K562 (cell line): ENCODE data around the gene CGGBP1. TPM values are rescaled to one million over a fixed set of nuclear protein-coding genes. Genes with fewer than 3 reads are reported as not detected.
A peak's percentile ranks its signal among the peaks of the same experiment; 100 is the strongest.

Source experiments
- BRF1 ChIP-seq: IDR thresholded peaks from 3 replicates; pipeline ENCODE4 v1.6.1; 2011; ENCODE audit warnings: borderline replicate concordance, mild to moderate bottlenecking; ENCODE audit not compliant: insufficient read length; ENCODE audit errors: extremely low read depth
- CCAR2 ChIP-seq: fragments of 200-400 bp; formaldehyde crosslinking; IDR thresholded peaks from 2 replicates; pipeline ENCODE4 v1.6.1; 2017; ENCODE audit warnings: mild to moderate bottlenecking, low read depth, low read length
- CREB5 ChIP-seq: fragments of 250-450 bp; sonication (Bioruptor Pico); IDR thresholded peaks from 2 replicates; pipeline ENCODE4 v1.5.0; 2020; ENCODE audit warnings: mild to moderate bottlenecking
- DLX4 ChIP-seq: fragments of 250-450 bp; sonication (Bioruptor Pico); IDR thresholded peaks from 2 replicates; pipeline ENCODE4 v1.6.1; 2021; ENCODE audit warnings: mild to moderate bottlenecking
- DNMT1 ChIP-seq: fragments of 450-650 bp; IDR thresholded peaks from 2 replicates; pipeline ENCODE4 v1.6.1; 2016; ENCODE audit warnings: antibody characterized with exemption, mild to moderate bottlenecking
- EHMT2 ChIP-seq: fragments of 450-650 bp; IDR thresholded peaks from 2 replicates; pipeline ENCODE4 v1.6.1; 2018; ENCODE audit warnings: antibody characterized with exemption
- FOSL1 ChIP-seq: fragments of 200-800 bp; sonication (Bioruptor generic); conservative IDR thresholded peaks from 2 replicates; pipeline ENCODE4 v1.6.1; 2016; ENCODE audit warnings: missing genetic modification characterization, missing compliant biosample characterization
- GABPB2 ChIP-seq: fragments of 250-450 bp; sonication (Bioruptor Pico); conservative IDR thresholded peaks from 2 replicates; pipeline ENCODE4 v1.5.1; 2021; ENCODE audit warnings: mild to moderate bottlenecking
- HDAC3 ChIP-seq: fragments of 450-650 bp; IDR thresholded peaks from 2 replicates; pipeline ENCODE4 v1.6.1; 2018; ENCODE audit warnings: borderline replicate concordance, mild to moderate bottlenecking, moderate library complexity; ENCODE audit not compliant: partially characterized antibody
- HMGN3 ChIP-seq: IDR thresholded peaks from 2 replicates; pipeline ENCODE4 v1.6.1; 2011; ENCODE audit warnings: borderline replicate concordance, low read depth, mild to moderate bottlenecking, mixed read lengths, low read length; ENCODE audit not compliant: insufficient read length; ENCODE audit errors: extremely low read depth
- KAT2B ChIP-seq: IDR thresholded peaks from one replicate; pipeline ENCODE4 v1.6.1; 2012; ENCODE audit warnings: low read depth, mild to moderate bottlenecking, control low read depth, inconsistent platforms, low read length, moderate library complexity
- KAT8 ChIP-seq: fragments of 450-650 bp; IDR thresholded peaks from 2 replicates; pipeline ENCODE4 v1.6.1; 2016; ENCODE audit warnings: low read depth, mild to moderate bottlenecking
- MBD2 ChIP-seq: sonication (generic); IDR thresholded peaks from 2 replicates; pipeline ENCODE4 v1.6.1; 2016; ENCODE audit warnings: low read depth, borderline replicate concordance
- MIER1 ChIP-seq: fragments of 450-650 bp; IDR thresholded peaks from 2 replicates; pipeline ENCODE4 v1.6.1; 2016; ENCODE audit warnings: antibody characterized with exemption, mild to moderate bottlenecking, low read depth
- PHB2 ChIP-seq: fragments of 450-650 bp; IDR thresholded peaks from 2 replicates; pipeline ENCODE4 v1.6.1; 2017; ENCODE audit warnings: low read depth
- POLR3G ChIP-seq: IDR thresholded peaks from 2 replicates; pipeline ENCODE4 v1.6.1; 2011; ENCODE audit not compliant: insufficient read length, insufficient replicate concordance; ENCODE audit errors: extremely low read depth
- SIX5 ChIP-seq, 2 experiments: IDR thresholded peaks; 2 replicates each; pipeline ENCODE4 v1.6.1; 2011; ENCODE audit warnings: low read length in 2 of 2, borderline replicate concordance in 1 of 2, low read depth in 1 of 2, mild to moderate bottlenecking in 1 of 2, moderate library complexity in 1 of 2; ENCODE audit not compliant: insufficient read depth in 1 of 2
- SMARCA4 ChIP-seq: fragments of 450-650 bp; IDR thresholded peaks from 2 replicates; pipeline ENCODE4 v1.6.1; 2016
- TARDBP ChIP-seq: fragments of 450-650 bp; IDR thresholded peaks from 2 replicates; pipeline ENCODE4 v1.6.1; 2016
- TRIM24 ChIP-seq, 2 experiments: fragments of 450-650 bp; IDR thresholded peaks; 2 replicates each; pipeline ENCODE4 v1.6.1; 2016
- ZNF165 ChIP-seq: fragments of 250-450 bp; sonication (Bioruptor Pico); IDR thresholded peaks from 2 replicates; pipeline ENCODE4 v1.4.0; 2020; ENCODE audit warnings: borderline replicate concordance
- ZNF449 ChIP-seq: fragments of 250-450 bp; sonication (Bioruptor Pico); IDR thresholded peaks from 2 replicates; pipeline ENCODE4 v1.8.0; 2022; ENCODE audit warnings: moderate library complexity, mild to moderate bottlenecking, inconsistent platforms
- polyA plus RNA-seq, 8 experiments: library from polyadenylated mRNA; depleted of rRNA in 4 of 8; stranded (reverse) in 5 of 8; unstranded in 3 of 8; fragments of >200 nt; fragmentation: Nextera tagmentation in 2 of 8; fragmentation: Illumina TruSeq in 1 of 8; extraction: Ambion mirVana in 2 of 8; extraction: Trizol in 1 of 8; gene quantifications; 2 replicates each; pipeline versions ENCODE4 v1.2.1 to v1.2.3, GENCODE V29; 2011 to 2014; ENCODE audit warnings: inconsistent platforms in 1 of 8, missing spikeins in 1 of 8
- total RNA-seq, 7 experiments: library from RNA; depleted of rRNA in 6 of 7; stranded (reverse); fragments of >200 nt in 6 of 7; fragmentation: Illumina TruSeq in 2 of 7; extraction: Trizol in 2 of 7; gene quantifications; 2 replicates each; pipeline versions ENCODE4 v1.2.1 to v1.2.3, GENCODE V29; 2011 to 2021; ENCODE audit warnings: low replicate concordance in 1 of 7
- TF ChIP-seq, protein P1 (sequence below): fragments of 450-650 bp; IDR thresholded peaks from 2 replicates; pipeline ENCODE4 v1.7.0; 2016; ENCODE audit warnings: borderline replicate concordance
- TF ChIP-seq, protein P2 (sequence below): sonication (generic); formaldehyde crosslinking; IDR thresholded peaks from 2 replicates; pipeline ENCODE4 v1.5.0; 2020; ENCODE audit warnings: missing genetic modification reagents

The CGGBP1 gene
- total and polyA plus RNA-seq, 9 of the 15 experiments (the other 6 are each of a cell fraction or from before 2014, with no cell fraction given): 14.4 to 47.8 (median 37.8) TPM

- TF ChIP-seq, protein P1, sequence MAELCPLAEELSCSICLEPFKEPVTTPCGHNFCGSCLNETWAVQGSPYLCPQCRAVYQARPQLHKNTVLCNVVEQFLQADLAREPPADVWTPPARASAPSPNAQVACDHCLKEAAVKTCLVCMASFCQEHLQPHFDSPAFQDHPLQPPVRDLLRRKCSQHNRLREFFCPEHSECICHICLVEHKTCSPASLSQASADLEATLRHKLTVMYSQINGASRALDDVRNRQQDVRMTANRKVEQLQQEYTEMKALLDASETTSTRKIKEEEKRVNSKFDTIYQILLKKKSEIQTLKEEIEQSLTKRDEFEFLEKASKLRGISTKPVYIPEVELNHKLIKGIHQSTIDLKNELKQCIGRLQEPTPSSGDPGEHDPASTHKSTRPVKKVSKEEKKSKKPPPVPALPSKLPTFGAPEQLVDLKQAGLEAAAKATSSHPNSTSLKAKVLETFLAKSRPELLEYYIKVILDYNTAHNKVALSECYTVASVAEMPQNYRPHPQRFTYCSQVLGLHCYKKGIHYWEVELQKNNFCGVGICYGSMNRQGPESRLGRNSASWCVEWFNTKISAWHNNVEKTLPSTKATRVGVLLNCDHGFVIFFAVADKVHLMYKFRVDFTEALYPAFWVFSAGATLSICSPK: no peak
- no peak for TF ChIP-seq KAT8
- no peak for TF ChIP-seq EHMT2
- no peak for TF ChIP-seq BRF1
- TF ChIP-seq ZNF165: no peak
- TF ChIP-seq, protein P2, sequence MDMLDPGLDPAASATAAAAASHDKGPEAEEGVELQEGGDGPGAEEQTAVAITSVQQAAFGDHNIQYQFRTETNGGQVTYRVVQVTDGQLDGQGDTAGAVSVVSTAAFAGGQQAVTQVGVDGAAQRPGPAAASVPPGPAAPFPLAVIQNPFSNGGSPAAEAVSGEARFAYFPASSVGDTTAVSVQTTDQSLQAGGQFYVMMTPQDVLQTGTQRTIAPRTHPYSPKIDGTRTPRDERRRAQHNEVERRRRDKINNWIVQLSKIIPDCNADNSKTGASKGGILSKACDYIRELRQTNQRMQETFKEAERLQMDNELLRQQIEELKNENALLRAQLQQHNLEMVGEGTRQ (CRISPR knock-in tag): no peak
- no peak for TF ChIP-seq FOSL1 (tag)
- no peak for TF ChIP-seq CCAR2
- no peak for TF ChIP-seq CREB5 (CRISPR knock-in tag)
- TF ChIP-seq PHB2: no peak
- TF ChIP-seq SMARCA4: no peak
- no peak for TF ChIP-seq POLR3G
- TF ChIP-seq MIER1: no peak
- TF ChIP-seq SIX5 (IDR thresholded peaks at IDR 0.05; ENCODE audit: borderline replicate concordance in 1 of 2, insufficient read depth in 1 of 2, low read depth in 1 of 2, low read length in 2 of 2): no peak
- no peak for TF ChIP-seq KAT2B
- TF ChIP-seq DLX4: no peak
- peak; percentile 98 for TF ChIP-seq MBD2
- 0 out of 2 replicates have a peak, but pooled peaks have one; percentile 66 for TF ChIP-seq TARDBP
- TF ChIP-seq HDAC3: no peak
- 0 out of 4 replicates have a peak, but pooled peaks of 1 of the 2 experiments have one; percentile 11 for TF ChIP-seq TRIM24 (IDR thresholded peaks at IDR 0.05)
- TF ChIP-seq GABPB2 (CRISPR knock-in tag): no peak
- TF ChIP-seq HMGN3: no peak
- no peak for TF ChIP-seq ZNF449 (CRISPR knock-in tag)
- TF ChIP-seq DNMT1: no peak
These were observed at the start of gene CGGBP1, which contains the start of gene ZNF654 (continued) for GRCh38 chr3:88058581-88059379.
